Measurements from ENCODE around the gene TRPM2.

TRPM2 gene

GRCh38 chr21:44459712-44460440 lies 106.5 kb downstream of the TRPM2 start:
- DNase-seq (ENCODE audit: low spot score) = no peak
- no peak for TF ChIP-seq CTCF (IDR thresholded peaks at IDR 0.05)
- H3K27ac ChIP-seq = no peak overlapping the region
- H3K4me3 ChIP-seq = no peak overlapping the region

- Histone ChIP-seq H3K27ac (no peak overlapping the region), H3K4me3 (no peak overlapping the region)
- DNase-seq (ENCODE audit: low spot score) = no peak
- TF ChIP-seq CTCF (IDR thresholded peaks at IDR 0.05) = no peak
These were observed 107.0 kb downstream of the TRPM2 start for GRCh38 chr21:44460441-44460755.

DNA sequence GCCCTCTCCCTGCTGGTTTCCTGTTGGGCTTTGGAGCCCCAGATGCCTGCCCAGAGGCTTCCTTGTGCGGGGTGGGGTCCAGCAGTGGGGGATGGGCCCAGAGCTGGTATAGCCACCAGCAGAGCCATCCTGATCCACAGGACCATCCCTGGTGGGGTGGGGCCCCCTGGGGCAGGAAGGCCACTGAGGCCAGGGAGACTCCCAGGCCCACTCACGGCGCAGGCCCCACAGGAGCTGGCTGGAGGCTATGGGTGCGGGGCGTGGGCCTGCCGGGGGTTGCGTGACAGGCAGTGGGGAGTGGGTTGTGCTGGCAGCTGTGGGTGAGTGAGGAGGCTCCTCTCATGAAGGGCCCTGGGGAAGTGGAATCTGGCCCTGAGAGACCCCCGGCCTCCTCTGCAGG lies 107.6 kb downstream of the TRPM2 start:
- Histone ChIP-seq H3K4me3 (no peak overlapping the region), H3K27ac (no peak overlapping the region)
- TF ChIP-seq CTCF (IDR thresholded peaks at IDR 0.05) = no peak
- DNase-seq (ENCODE audit: low spot score) = no peak

GRCh38 chr21:44461464-44462001 lies 108.1 kb downstream of the TRPM2 start:
- Histone ChIP-seq H3K4me3 (no peak overlapping the region), H3K27ac (no peak overlapping the region)
- no peak for TF ChIP-seq CTCF (IDR thresholded peaks at IDR 0.05)
- no peak for DNase-seq (ENCODE audit: low spot score)

DNA sequence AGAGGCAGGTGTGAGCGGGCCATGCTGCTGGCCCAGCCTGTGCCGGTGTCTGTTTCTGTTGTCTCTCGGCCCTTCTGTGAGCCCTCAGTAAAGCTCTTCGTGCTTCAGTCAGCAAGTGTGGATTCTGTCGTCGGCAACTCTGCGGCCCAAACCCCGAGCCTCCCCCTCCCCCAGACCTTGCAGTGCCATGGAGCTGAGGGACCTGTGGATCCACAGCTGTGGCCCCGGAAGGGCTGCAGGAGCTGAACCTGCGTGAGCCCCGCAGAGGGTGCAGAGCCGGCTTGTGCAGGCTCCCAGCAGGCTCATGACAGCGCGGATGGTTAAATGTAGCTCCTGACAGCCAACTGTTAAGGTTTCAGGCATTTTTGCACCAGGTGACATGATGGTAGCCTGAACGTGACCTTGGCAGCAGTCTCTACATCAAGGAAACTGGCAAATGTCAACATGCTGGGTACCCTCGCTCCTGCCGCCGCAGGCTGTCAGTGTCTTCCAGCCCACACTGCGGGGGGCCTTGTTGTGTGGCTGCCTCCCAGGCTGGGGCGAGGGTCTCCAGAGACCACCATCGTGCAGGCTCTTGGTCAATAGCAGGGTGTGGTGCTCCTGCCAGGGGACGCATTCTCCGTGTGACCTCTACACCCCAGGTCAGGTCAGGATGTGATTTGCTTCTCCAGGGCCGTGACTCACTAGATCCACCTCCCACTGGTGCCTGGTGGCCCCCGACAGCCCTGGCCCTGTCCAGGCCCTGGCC lies 108.8 kb downstream of the TRPM2 start:
- Histone ChIP-seq H3K4me3 (no peak overlapping the region), H3K27ac (no peak overlapping the region)
- no peak for DNase-seq (ENCODE audit: low spot score)
- TF ChIP-seq CTCF (IDR thresholded peaks at IDR 0.05) = no peak

GRCh38 chr21:44462834-44463200 lies 109.4 kb downstream of the TRPM2 start:
- no peak for TF ChIP-seq CTCF (IDR thresholded peaks at IDR 0.05)
- Histone ChIP-seq H3K27ac (no peak overlapping the region), H3K4me3 (no peak overlapping the region)
- no peak for DNase-seq (ENCODE audit: low spot score)

GRCh38 chr21:44463724-44464123 lies 110.3 kb downstream of the TRPM2 start:
- H3K4me3 ChIP-seq = no peak overlapping the region
- no peak overlapping the region for H3K27ac ChIP-seq
- TF ChIP-seq CTCF (IDR thresholded peaks at IDR 0.05) = no peak
- DNase-seq (ENCODE audit: low spot score) = no peak

All from coronary artery (tissue), 2 donors.